ENCODE measurements around the gene SP3. TPM values are rescaled to one million over a fixed set of nuclear protein-coding genes. Genes with fewer than 3 reads are reported as not detected.
A peak's percentile ranks its signal among the peaks of the same experiment; 100 is the strongest.

The SP3 gene
- polyA plus RNA-seq, 3 donors from 2014 or later, result 48.6 to 77.4 (median 53.2) TPM

GRCh38 chr2:173958198-173958846 lies 6.9 kb downstream of the SP3 start:
- no peaks in the 10 kb centered on the region for H3K9me3 Mint-ChIP-seq
- peaks cover 6 to 18% (median 13%) of the 10 kb centered on the region in 3 donors for H3K36me3 Mint-ChIP-seq
- no peak for DNase-seq
- H3K4me1 Mint-ChIP-seq, result peaks cover 87 to 98% of the 10 kb centered on the region in 2 donors
- H3K4me3 Mint-ChIP-seq, result peak overlapping the region; percentile 28 to 78 (median 60)
- H3K27me3 Mint-ChIP-seq (ENCODE audit: low read depth in 3 of 3), result peaks cover under 1 to 6% (median under 1%) of the 10 kb centered on the region in 3 donors
- peak overlapping the region in 3 of 6 donors; percentile 6 to 98 (median 41) for H3K27ac Mint-ChIP-seq

- H3K4me3 Mint-ChIP-seq, result peak overlapping the region in 4 of 5 donors; percentile 15 to 51 (median 19)
- peaks cover 88 to 98% of the 10 kb centered on the region in 2 donors for H3K4me1 Mint-ChIP-seq
- peaks cover 0 to 3% (median 2%) of the 10 kb centered on the region in 3 donors for H3K27me3 Mint-ChIP-seq (ENCODE audit: low read depth in 3 of 3)
- H3K36me3 Mint-ChIP-seq, result peaks cover 6 to 24% (median 18%) of the 10 kb centered on the region in 3 donors
- no peaks in the 10 kb centered on the region for H3K9me3 Mint-ChIP-seq
- peak overlapping the region in 2 of 6 donors; percentile 21 to 43 for H3K27ac Mint-ChIP-seq
- DNase-seq, result no peak
Measured at GRCh38 chr2:173957517-173957916, 7.7 kb downstream of the SP3 start.

- H3K27ac Mint-ChIP-seq, result peak overlapping the region in 3 of 6 donors; percentile 0 to 62 (median 29)
- peaks cover 6 to 28% (median 19%) of the 10 kb centered on the region in 3 donors for H3K36me3 Mint-ChIP-seq
Measured at GRCh38 chr2:173956454-173956853, 8.7 kb downstream of the SP3 start.

GRCh38 chr2:173955867-173956266 lies 9.3 kb downstream of the SP3 start:
- Mint-ChIP-seq H3K27me3 (ENCODE audit: low read depth in 3 of 3) (peaks cover 0 to 3% (median 2%) of the 10 kb centered on the region in 3 donors), H3K27ac (peak overlapping the region in 3 of 6 donors; percentile 0 to 29 (median 16)), H3K4me1 (peaks cover 87 to 98% of the 10 kb centered on the region in 2 donors)

More at GRCh38 chr2:173956454-173956853, 8.7 kb downstream of the SP3 start:
- DNase-seq, result no peak
- Mint-ChIP-seq H3K9me3 (no peaks in the 10 kb centered on the region), H3K4me1 (peaks cover 88 to 98% of the 10 kb centered on the region in 2 donors), H3K4me3 (peak overlapping the region in 4 of 5 donors; percentile 39 to 67 (median 50)), H3K27me3 (ENCODE audit: low read depth in 3 of 3) (peaks cover 0 to 3% (median 2%) of the 10 kb centered on the region in 3 donors)

GRCh38 chr2:173955004-173955403 lies 10.2 kb downstream of the SP3 start:
- H3K4me1 Mint-ChIP-seq, result peaks cover 88 to 98% of the 10 kb centered on the region in 2 donors
- DNase-seq, result peak in 1 of 3 donors; percentile 18
- peaks cover 6 to 32% (median 19%) of the 10 kb centered on the region in 3 donors for H3K36me3 Mint-ChIP-seq
- H3K4me3 Mint-ChIP-seq, result peak overlapping the region in 1 of 5 donors; percentile 35
- no peaks in the 10 kb centered on the region for H3K9me3 Mint-ChIP-seq
- peaks cover 0 to 3% (median 2%) of the 10 kb centered on the region in 3 donors for H3K27me3 Mint-ChIP-seq (ENCODE audit: low read depth in 3 of 3)
- peak overlapping the region in 1 of 6 donors; percentile 27 for H3K27ac Mint-ChIP-seq

More at GRCh38 chr2:173955867-173956266, 9.3 kb downstream of the SP3 start:
- Mint-ChIP-seq H3K4me3 (peak overlapping the region in 3 of 5 donors; percentile 17 to 54 (median 46)), H3K9me3 (no peaks in the 10 kb centered on the region), H3K36me3 (peaks cover 6 to 29% (median 19%) of the 10 kb centered on the region in 3 donors)
- DNase-seq, result no peak

- DNase-seq, result no peak
- Mint-ChIP-seq H3K4me1 (peaks cover 87 to 98% of the 10 kb centered on the region in 2 donors), H3K27me3 (ENCODE audit: low read depth in 3 of 3) (peaks cover 0 to 3% (median 2%) of the 10 kb centered on the region in 3 donors), H3K9me3 (no peaks in the 10 kb centered on the region), H3K36me3 (peaks cover 6 to 32% (median 19%) of the 10 kb centered on the region in 3 donors), H3K4me3 (peak overlapping the region in 4 of 5 donors; percentile 4 to 72 (median 36)), H3K27ac (peak overlapping the region in 3 of 6 donors; percentile 5 to 72 (median 52))
Measured at GRCh38 chr2:173953047-173953424, 12.1 kb downstream of the SP3 start.

- H3K27me3 Mint-ChIP-seq (ENCODE audit: low read depth in 3 of 3), result peaks cover 0 to 3% (median 2%) of the 10 kb centered on the region in 3 donors
- no peak for DNase-seq
- peaks cover 89 to 98% of the 10 kb centered on the region in 2 donors for H3K4me1 Mint-ChIP-seq
- H3K27ac Mint-ChIP-seq, result peak overlapping the region in 5 of 6 donors; percentile 5 to 72 (median 52)
- H3K9me3 Mint-ChIP-seq, result no peaks in the 10 kb centered on the region
- H3K36me3 Mint-ChIP-seq, result peaks cover 6 to 37% (median 19%) of the 10 kb centered on the region in 3 donors
- peak overlapping the region; percentile 11 to 72 (median 51) for H3K4me3 Mint-ChIP-seq
Measured at GRCh38 chr2:173952267-173953046, 12.7 kb downstream of the SP3 start.

- peak overlapping the region in 1 of 6 donors; percentile 1 for H3K27ac Mint-ChIP-seq
- H3K4me3 Mint-ChIP-seq, result peak overlapping the region in 1 of 5 donors; percentile 60
- H3K9me3 Mint-ChIP-seq, result no peaks in the 10 kb centered on the region
- H3K27me3 Mint-ChIP-seq (ENCODE audit: low read depth in 3 of 3), result peaks cover 0 to 3% (median 2%) of the 10 kb centered on the region in 3 donors
- H3K36me3 Mint-ChIP-seq, result peaks cover 0 to 20% (median 6%) of the 10 kb centered on the region in 3 donors
- peaks cover 85 to 97% of the 10 kb centered on the region in 2 donors for H3K4me1 Mint-ChIP-seq
- DNase-seq, result no peak
Measured at GRCh38 chr2:173948842-173949241, 16.3 kb downstream of the SP3 start.

- no peak for DNase-seq
Measured at GRCh38 chr2:173948198-173948597, 17.0 kb downstream of the SP3 start.

GRCh38 chr2:173947131-173947530 lies 18.0 kb downstream of the SP3 start:
- H3K4me1 Mint-ChIP-seq, result peaks cover 84 to 99% of the 10 kb centered on the region in 2 donors
- peak overlapping the region in 1 of 5 donors; percentile 33 for H3K4me3 Mint-ChIP-seq
- H3K27ac Mint-ChIP-seq, result peak overlapping the region in 2 of 6 donors; percentile 25 to 66
- H3K36me3 Mint-ChIP-seq, result peaks cover 0 to 9% (median 0%) of the 10 kb centered on the region in 3 donors
- peaks cover 0 to 5% (median 0%) of the 10 kb centered on the region in 3 donors for H3K27me3 Mint-ChIP-seq (ENCODE audit: low read depth in 3 of 3)
- no peak for DNase-seq
- H3K9me3 Mint-ChIP-seq, result no peaks in the 10 kb centered on the region

More at GRCh38 chr2:173948198-173948597, 17.0 kb downstream of the SP3 start:
- peaks cover 0 to 3% (median 1%) of the 10 kb centered on the region in 3 donors for H3K27me3 Mint-ChIP-seq (ENCODE audit: low read depth in 3 of 3)
- H3K27ac Mint-ChIP-seq, result peak overlapping the region in 1 of 6 donors; percentile 33
- no peak overlapping the region for H3K4me3 Mint-ChIP-seq
- H3K9me3 Mint-ChIP-seq, result no peaks in the 10 kb centered on the region
- peaks cover 85 to 99% of the 10 kb centered on the region in 2 donors for H3K4me1 Mint-ChIP-seq
- peaks cover 0 to 20% (median 6%) of the 10 kb centered on the region in 3 donors for H3K36me3 Mint-ChIP-seq

GRCh38 chr2:173943738-173944137 lies 21.4 kb downstream of the SP3 start:
- no peak overlapping the region for H3K27ac Mint-ChIP-seq
- no peak for DNase-seq
- peaks cover 86 to 90% of the 10 kb centered on the region in 2 donors for H3K4me1 Mint-ChIP-seq
- H3K36me3 Mint-ChIP-seq, result peaks cover 0 to 6% (median 0%) of the 10 kb centered on the region in 3 donors
- H3K9me3 Mint-ChIP-seq, result no peaks in the 10 kb centered on the region
- H3K4me3 Mint-ChIP-seq, result no peak overlapping the region
- H3K27me3 Mint-ChIP-seq (ENCODE audit: low read depth in 3 of 3), result peaks cover 0 to 7% (median 4%) of the 10 kb centered on the region in 3 donors

- peaks cover 0 to 6% (median 0%) of the 10 kb centered on the region in 3 donors for H3K36me3 Mint-ChIP-seq
- H3K27ac Mint-ChIP-seq, result peak overlapping the region in 3 of 6 donors; percentile 1 to 53 (median 22)
- peaks cover 82 to 89% of the 10 kb centered on the region in 2 donors for H3K4me1 Mint-ChIP-seq
- H3K27me3 Mint-ChIP-seq (ENCODE audit: low read depth in 3 of 3), result peaks cover 0 to 7% (median 4%) of the 10 kb centered on the region in 3 donors
- no peak for DNase-seq
- H3K4me3 Mint-ChIP-seq, result no peak overlapping the region
- H3K9me3 Mint-ChIP-seq, result no peaks in the 10 kb centered on the region
Measured at GRCh38 chr2:173942861-173943523, 22.2 kb downstream of the SP3 start.

- Mint-ChIP-seq H3K36me3 (no peaks in the 10 kb centered on the region), H3K4me1 (peaks cover 68 to 81% of the 10 kb centered on the region in 2 donors)
Measured at GRCh38 chr2:173941567-173941966, 23.6 kb downstream of the SP3 start.

More at GRCh38 chr2:173941567-173941966, 23.6 kb downstream of the SP3 start:
- Mint-ChIP-seq H3K27me3 (ENCODE audit: low read depth in 3 of 3) (peaks cover 0 to 6% (median 4%) of the 10 kb centered on the region in 3 donors), H3K27ac (peak overlapping the region in 3 of 6 donors; percentile 9 to 66 (median 19)), H3K9me3 (no peaks in the 10 kb centered on the region), H3K4me3 (peak overlapping the region in 3 of 5 donors; percentile 4 to 66 (median 7))
- DNase-seq, result no peak

Measured in immature natural killer cell (primary cell).